ENCODE data around the gene FBXL17. TPM values are rescaled to one million over a fixed set of nuclear protein-coding genes. Genes with fewer than 3 reads are reported as not detected.

The FBXL17 gene
- total RNA-seq, 1 donor from 2014 or later, result 21.6 TPM

- Mint-ChIP-seq H3K4me1 (no peaks in the 10 kb centered on the region), H3K27me3 (ENCODE audit: low read depth) (no peaks in the 10 kb centered on the region), H3K27ac (no peak overlapping the region), H3K4me3 (no peak overlapping the region), H3K36me3 (peaks cover 2% of the 10 kb centered on the region), H3K9me3 (no peaks in the 10 kb centered on the region)
- no peak for TF ChIP-seq CTCF (IDR thresholded peaks at IDR 0.05; ENCODE audit: unreplicated experiment)
- DNase-seq (ENCODE audit: low spot score in 2 of 2, unreplicated experiment in 2 of 2), result no peak
Measured at GRCh38 chr5:108344103-108344822, 37.6 kb downstream of the FBXL17 start.

- H3K9me3 Mint-ChIP-seq, result no peaks in the 10 kb centered on the region
- no peaks in the 10 kb centered on the region for H3K36me3 Mint-ChIP-seq
- no peaks in the 10 kb centered on the region for H3K27me3 Mint-ChIP-seq (ENCODE audit: low read depth)
- H3K4me1 Mint-ChIP-seq, result no peaks in the 10 kb centered on the region
- no peak for DNase-seq (ENCODE audit: low spot score in 2 of 2, unreplicated experiment in 2 of 2)
- no peak overlapping the region for H3K27ac Mint-ChIP-seq
- no peak for TF ChIP-seq CTCF (IDR thresholded peaks at IDR 0.05; ENCODE audit: unreplicated experiment)
- no peak overlapping the region for H3K4me3 Mint-ChIP-seq
Measured at GRCh38 chr5:108341866-108342265, 40.0 kb downstream of the FBXL17 start.

- no peak overlapping the region for H3K27ac Mint-ChIP-seq
- no peaks in the 10 kb centered on the region for H3K36me3 Mint-ChIP-seq
- no peaks in the 10 kb centered on the region for H3K9me3 Mint-ChIP-seq
- H3K27me3 Mint-ChIP-seq (ENCODE audit: low read depth), result no peaks in the 10 kb centered on the region
- H3K4me1 Mint-ChIP-seq, result no peaks in the 10 kb centered on the region
- no peak for DNase-seq (ENCODE audit: low spot score in 2 of 2, unreplicated experiment in 2 of 2)
- no peak for TF ChIP-seq CTCF (IDR thresholded peaks at IDR 0.05; ENCODE audit: unreplicated experiment)
- no peak overlapping the region for H3K4me3 Mint-ChIP-seq
Measured at GRCh38 chr5:108340131-108340530, 41.8 kb downstream of the FBXL17 start.

- no peaks in the 10 kb centered on the region for H3K27me3 Mint-ChIP-seq (ENCODE audit: low read depth)
- H3K9me3 Mint-ChIP-seq, result no peaks in the 10 kb centered on the region
- no peak for DNase-seq (ENCODE audit: low spot score in 2 of 2, unreplicated experiment in 2 of 2)
- no peak for TF ChIP-seq CTCF (IDR thresholded peaks at IDR 0.05; ENCODE audit: unreplicated experiment)
- no peak overlapping the region for H3K4me3 Mint-ChIP-seq
- H3K4me1 Mint-ChIP-seq, result no peaks in the 10 kb centered on the region
- H3K27ac Mint-ChIP-seq, result no peak overlapping the region
- peaks cover under 1% of the 10 kb centered on the region for H3K36me3 Mint-ChIP-seq
Measured at GRCh38 chr5:108339220-108339619, 42.7 kb downstream of the FBXL17 start.

- Mint-ChIP-seq H3K36me3 (peaks cover 2% of the 10 kb centered on the region), H3K27me3 (ENCODE audit: low read depth) (no peaks in the 10 kb centered on the region), H3K4me3 (no peak overlapping the region), H3K4me1 (no peaks in the 10 kb centered on the region), H3K9me3 (no peaks in the 10 kb centered on the region), H3K27ac (no peak overlapping the region)
- no peak for TF ChIP-seq CTCF (IDR thresholded peaks at IDR 0.05; ENCODE audit: unreplicated experiment)
- DNase-seq (ENCODE audit: low spot score in 2 of 2, unreplicated experiment in 2 of 2), result no peak
Measured at GRCh38 chr5:108334225-108334624, 47.7 kb downstream of the FBXL17 start.

All from mesothelial cell of epicardium (in vitro differentiated cells).